Epithelial cell of proximal tubule (primary cell): ENCODE data around the gene TBC1D4. TPM values are rescaled to one million over a fixed set of nuclear protein-coding genes. Genes with fewer than 3 reads are reported as not detected.
"Not testable (repeated sequence)": the region's sequence is repeated elsewhere in the genome, so short reads cannot be mapped to it uniquely, and the experiment has no call there.

ENCODE experiments used
- DNase-seq: peaks from one replicate; pipeline ENCODE4 v3.0.0-alpha.2; 2011; ENCODE audit warnings: low read depth
- H3K4me3 ChIP-seq: 2 replicates; pipeline ENCODE4 v1.5.1; 2011; ENCODE audit warnings: low read depth, mild to moderate bottlenecking, low read length
- total RNA-seq: library from RNA; depleted of rRNA; stranded (reverse); fragments of >200 nt; gene quantifications from 2 replicates; pipeline ENCODE4 v1.2.3, GENCODE V29; 2015
- TF ChIP-seq, protein P1 (sequence below): conservative IDR thresholded peaks from 2 replicates; pipeline ENCODE4 v1.5.1; 2012; ENCODE audit warnings: low read depth, mild to moderate bottlenecking, low read length

TBC1D4 gene
- total RNA-seq, 1 donor from 2014 or later, result 20.9 TPM

DNA sequence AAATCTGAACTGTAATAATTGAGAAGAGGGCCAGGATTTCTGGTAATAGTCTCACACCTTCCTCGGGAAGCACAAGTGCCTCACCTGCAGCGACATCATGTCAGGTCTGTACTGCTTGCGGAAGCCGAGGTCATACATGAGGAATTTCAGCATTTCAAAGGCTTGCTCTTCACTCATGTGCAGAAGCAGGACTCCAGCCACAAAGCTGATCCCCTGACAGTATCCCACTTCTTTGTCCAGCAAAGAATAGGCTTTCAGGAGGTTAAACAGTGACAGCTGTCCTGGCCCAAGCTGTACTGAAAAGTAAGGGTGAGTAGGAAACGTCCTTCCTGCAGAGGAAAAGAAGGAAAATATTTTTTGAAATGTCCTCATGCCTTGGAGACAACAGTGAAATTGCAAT lies 182.7 kb downstream of the TBC1D4 start:
- TF ChIP-seq, protein P1, sequence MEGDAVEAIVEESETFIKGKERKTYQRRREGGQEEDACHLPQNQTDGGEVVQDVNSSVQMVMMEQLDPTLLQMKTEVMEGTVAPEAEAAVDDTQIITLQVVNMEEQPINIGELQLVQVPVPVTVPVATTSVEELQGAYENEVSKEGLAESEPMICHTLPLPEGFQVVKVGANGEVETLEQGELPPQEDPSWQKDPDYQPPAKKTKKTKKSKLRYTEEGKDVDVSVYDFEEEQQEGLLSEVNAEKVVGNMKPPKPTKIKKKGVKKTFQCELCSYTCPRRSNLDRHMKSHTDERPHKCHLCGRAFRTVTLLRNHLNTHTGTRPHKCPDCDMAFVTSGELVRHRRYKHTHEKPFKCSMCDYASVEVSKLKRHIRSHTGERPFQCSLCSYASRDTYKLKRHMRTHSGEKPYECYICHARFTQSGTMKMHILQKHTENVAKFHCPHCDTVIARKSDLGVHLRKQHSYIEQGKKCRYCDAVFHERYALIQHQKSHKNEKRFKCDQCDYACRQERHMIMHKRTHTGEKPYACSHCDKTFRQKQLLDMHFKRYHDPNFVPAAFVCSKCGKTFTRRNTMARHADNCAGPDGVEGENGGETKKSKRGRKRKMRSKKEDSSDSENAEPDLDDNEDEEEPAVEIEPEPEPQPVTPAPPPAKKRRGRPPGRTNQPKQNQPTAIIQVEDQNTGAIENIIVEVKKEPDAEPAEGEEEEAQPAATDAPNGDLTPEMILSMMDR, result no peak
- H3K4me3 ChIP-seq, result no peak overlapping the region
- no peak for DNase-seq

DNA sequence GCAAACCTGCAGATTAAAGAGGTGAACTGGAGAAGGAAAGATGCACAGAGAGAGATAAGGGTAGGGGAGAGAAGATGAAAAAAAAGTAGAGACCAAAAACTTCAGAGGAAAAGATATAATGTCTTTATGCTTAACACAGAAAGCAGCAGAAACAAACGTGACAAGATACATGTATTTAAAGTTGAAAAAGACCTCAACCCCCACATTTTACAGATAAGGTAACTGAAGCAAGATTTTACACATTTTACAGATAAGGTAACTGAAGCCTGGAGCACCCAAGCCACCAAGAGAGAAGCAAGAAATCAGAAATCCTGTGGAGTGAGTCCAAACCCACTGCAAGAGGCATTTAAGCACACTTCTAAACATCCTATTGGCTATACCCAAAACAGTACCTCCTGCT lies 185.3 kb downstream of the TBC1D4 start:
- H3K4me3 ChIP-seq, result no peak overlapping the region
- DNase-seq, result no peak
- TF ChIP-seq, protein P1, result no peak

DNA sequence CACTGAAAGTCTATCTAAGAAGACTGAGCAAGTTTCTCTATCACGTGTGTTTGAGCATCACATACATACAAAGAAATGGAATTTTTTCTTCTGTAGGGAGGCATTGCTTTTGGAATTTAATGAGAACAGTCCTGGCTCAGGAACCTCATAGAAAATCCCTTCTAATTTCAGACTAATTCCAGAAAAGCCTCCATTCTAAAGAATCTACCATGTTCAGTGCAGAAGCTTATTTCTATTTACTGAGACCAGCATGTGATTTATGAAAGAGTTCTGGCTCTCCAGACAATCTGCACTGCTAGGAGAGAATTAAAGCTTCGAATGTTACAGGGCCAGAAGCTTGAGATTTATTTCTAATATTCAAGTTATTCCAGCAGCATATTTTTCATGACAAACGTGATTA lies 186.8 kb downstream of the TBC1D4 start:
- TF ChIP-seq, protein P1, result no peak
- no peak for DNase-seq
- H3K4me3 ChIP-seq, result no peak overlapping the region

DNA sequence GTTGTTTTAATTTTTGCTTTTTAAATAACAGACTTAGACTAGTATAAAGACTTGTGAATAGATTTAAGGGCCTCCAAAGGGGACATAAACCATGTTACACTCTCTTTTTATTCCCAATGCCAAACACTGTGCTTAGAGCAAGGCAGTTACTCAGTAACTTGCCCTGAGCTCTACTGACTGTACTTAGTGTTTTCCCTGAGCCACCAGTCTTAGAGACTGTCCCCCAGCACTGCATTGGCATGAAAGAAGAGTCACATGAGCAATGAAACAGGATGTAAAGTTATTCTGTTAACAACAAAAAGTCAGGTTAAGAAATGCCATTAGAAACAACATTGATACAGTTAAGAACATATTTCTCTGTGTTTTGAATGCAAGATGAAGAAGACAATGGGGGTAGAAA lies 187.9 kb downstream of the TBC1D4 start:
- TF ChIP-seq, protein P1, result no peak
- H3K4me3 ChIP-seq, result no peak overlapping the region
- no peak for DNase-seq

DNA sequence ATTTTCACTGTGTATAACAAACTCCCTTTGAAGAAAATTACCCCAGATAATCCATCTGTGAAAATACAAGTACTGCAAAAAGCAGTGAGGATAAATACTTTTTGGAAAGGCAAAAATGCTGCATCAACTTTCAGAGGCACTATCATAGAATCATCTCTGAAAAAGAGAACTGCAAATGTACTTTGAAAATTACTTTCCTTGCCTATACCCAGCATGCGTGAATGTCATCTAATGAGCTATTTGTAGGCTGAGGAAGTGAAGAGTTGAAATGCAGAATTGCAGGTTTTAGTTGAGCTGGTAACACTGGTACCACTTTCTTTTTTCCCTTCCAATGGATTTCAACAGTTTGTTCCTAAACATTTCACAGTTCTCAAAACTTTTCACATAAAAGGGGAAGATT lies 196.7 kb downstream of the TBC1D4 start:
- TF ChIP-seq, protein P1, result no peak
- DNase-seq, result no peak
- H3K4me3 ChIP-seq, result no peak overlapping the region

DNA sequence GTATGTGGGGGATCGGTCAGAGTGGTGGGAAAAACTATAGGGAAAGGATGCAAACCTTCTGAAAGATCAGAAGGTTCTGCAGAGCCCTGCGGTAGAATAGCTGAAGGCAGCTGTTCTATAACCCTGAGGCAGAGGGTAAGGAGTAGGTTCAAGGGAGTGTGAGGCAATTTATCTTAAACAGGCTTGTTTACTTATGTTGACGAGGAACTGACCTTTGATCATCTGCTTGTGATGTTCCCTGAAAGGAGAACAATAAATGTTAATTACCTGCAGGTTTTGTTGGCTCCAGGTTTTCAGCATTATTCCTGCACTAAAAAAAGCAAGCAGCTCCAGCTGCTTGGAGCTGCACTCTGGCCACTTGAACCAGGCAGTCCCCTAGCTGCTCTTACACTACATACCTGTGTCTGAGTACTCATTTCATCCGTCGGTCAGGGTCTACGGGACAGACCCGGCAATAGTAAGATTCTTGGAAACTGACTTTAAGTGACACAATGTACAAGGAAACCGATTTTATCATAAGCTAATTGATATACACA lies 202.1 kb downstream of the TBC1D4 start:
- TF ChIP-seq, protein P1, result no peak
- no peak overlapping the region for H3K4me3 ChIP-seq
- DNase-seq, result no peak

DNA sequence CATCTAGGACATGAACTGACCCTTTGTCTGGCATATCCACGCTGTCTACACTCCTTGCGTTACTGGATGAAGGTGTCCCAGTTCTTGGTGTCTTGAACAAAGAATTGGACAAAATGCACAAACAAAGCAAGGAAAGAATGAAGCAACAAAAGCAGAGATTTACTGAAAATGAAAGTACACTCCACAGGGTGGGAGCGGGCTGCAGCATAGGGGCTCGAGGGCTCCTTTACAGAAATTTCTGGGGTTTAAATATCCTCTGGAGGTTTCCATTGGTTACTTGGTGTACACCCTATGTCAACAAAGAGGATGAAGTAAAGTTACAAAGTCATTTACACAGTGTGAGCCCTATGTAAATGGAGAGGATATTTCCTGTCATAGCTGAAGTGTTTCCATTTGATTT lies 208.3 kb downstream of the TBC1D4 start:
- not testable (repeated sequence) for H3K4me3 ChIP-seq, DNase-seq
